Mucosa of descending colon (tissue), 3 donors: ENCODE data around the gene INCA1. TPM values are rescaled to one million over a fixed set of nuclear protein-coding genes. Genes with fewer than 3 reads are reported as not detected.

Source experiments
- ATAC-seq: fragments of 200-7000 bp; cut with Tn5 transposase; one replicate; pipeline ENCODE4 v1.9.1; 2020; ENCODE audit warnings: mild to moderate bottlenecking, moderate library complexity
- DNase-seq, 3 donors: peaks; one replicate each; pipeline ENCODE4 v3.0.0-alpha.2; 2020
- H3K36me3 ChIP-seq: fragments of 200-600 bp; one replicate; pipeline ENCODE4 v1.8.0; 2021; ENCODE audit warnings: low read depth, mild to moderate bottlenecking
- H3K4me1 ChIP-seq: fragments of 200-600 bp; one replicate; pipeline ENCODE4 v1.8.0; 2021; ENCODE audit warnings: low read depth, mild to moderate bottlenecking
- H3K4me3 ChIP-seq: fragments of 200-600 bp; one replicate; pipeline ENCODE4 v1.8.0; 2021; ENCODE audit warnings: mild to moderate bottlenecking
- H3K9me3 ChIP-seq: fragments of 200-600 bp; one replicate; pipeline ENCODE4 v1.8.0; 2021; ENCODE audit warnings: mild to moderate bottlenecking
- CTCF ChIP-seq: fragments of 200-600 bp; IDR thresholded peaks from one replicate; pipeline ENCODE4 v1.8.0; 2022; ENCODE audit warnings: antibody characterized with exemption, mild to moderate bottlenecking
- intact Hi-C, 2 donors: fragments of 100-400 bp; cut with DNase I in 1 of 2; cut with micrococcal nuclease in 1 of 2; formaldehyde crosslinking; loops; one replicate each; pipeline versions ENCODE4 v1.11.0 to v1.11.1; 2022; cut with DNase I, micrococcal nuclease
- total RNA-seq, 3 donors: library from RNA; stranded (reverse); fragmentation: NEBNext Ultra II Directional in 2 of 3; extraction: Animal tissue kit (Norgen Biotek cat#: 25700) in 2 of 3; gene quantifications; one replicate each; pipeline versions ENCODE4 v1.2.1 to v1.2.4, GENCODE V29; 2021 to 2023
- donor health status: DM: no; HTN: no; CAD: no; lungs with moderate emphysema.
- donor health status: DM: no; HTN: no; CAD: no.
- donor health status: DM: no; HTN: yes; CAD: no.

INCA1 gene
- total RNA-seq, 3 donors from 2014 or later = 1.8 to 4.5 (median 3.5) TPM

- intact Hi-C loops = no loop called here
- DNase-seq (peak in 2 of 3 donors; percentile 52 to 69), ATAC-seq (peak; percentile 67)
- no peaks in the 10 kb centered on the region for H3K9me3 ChIP-seq
- no peak for TF ChIP-seq CTCF
- H3K36me3 ChIP-seq = no peaks in the 10 kb centered on the region
- H3K4me1 ChIP-seq = peaks cover 16% of the 10 kb centered on the region
- no peak within 1 kb of the TSS for H3K4me3 ChIP-seq
Measured at GRCh38 chr17:5035315-5035714, 38.0 kb upstream of the INCA1 start, which contains the start of gene SLC52A1. Gene SLC52A1 (minus strand): TSS chr17:5035426. CDS start chr17:5034606, 820 bp downstream.

GRCh38 chr17:5034651-5035050, 37.3 kb upstream of the INCA1 start:
- DNase-seq (no peak), ATAC-seq (no peak)
- no peaks in the 10 kb centered on the region for H3K9me3 ChIP-seq
- peaks cover 16% of the 10 kb centered on the region for H3K4me1 ChIP-seq
- no peak overlapping the region for H3K4me3 ChIP-seq
- intact Hi-C loops = no loop called here
- no peaks in the 10 kb centered on the region for H3K36me3 ChIP-seq
- no peak for TF ChIP-seq CTCF

GRCh38 chr17:5034063-5034462, 36.7 kb upstream of the INCA1 start:
- no peak for DNase-seq
- Histone ChIP-seq H3K4me3 (no peak overlapping the region), H3K36me3 (no peaks in the 10 kb centered on the region), H3K4me1 (peaks cover 16% of the 10 kb centered on the region), H3K9me3 (no peaks in the 10 kb centered on the region)
- no peak for ATAC-seq
- intact Hi-C loops = no loop called here
- TF ChIP-seq CTCF = no peak

- no peak for TF ChIP-seq CTCF
- Histone ChIP-seq H3K4me1 (peaks cover 16% of the 10 kb centered on the region), H3K4me3 (no peak overlapping the region), H3K36me3 (no peaks in the 10 kb centered on the region), H3K9me3 (no peaks in the 10 kb centered on the region)
- DNase-seq = no peak
- no peak for ATAC-seq
- intact Hi-C loops = no loop called here
Measured at GRCh38 chr17:5033352-5034015, 36.2 kb upstream of the INCA1 start.

- DNase-seq (no peak), ATAC-seq (no peak)
- H3K36me3 ChIP-seq = no peaks in the 10 kb centered on the region
- no peaks in the 10 kb centered on the region for H3K9me3 ChIP-seq
- peaks cover 16% of the 10 kb centered on the region for H3K4me1 ChIP-seq
- no peak overlapping the region for H3K4me3 ChIP-seq
- TF ChIP-seq CTCF = no peak
- intact Hi-C loops = no loop called here
Measured at GRCh38 chr17:5032865-5033264, 35.5 kb upstream of the INCA1 start.
